KG1 (cell line): ENCODE measurements around the gene BUB3.

Experiments
- DNase-seq: peaks from one replicate; lab custom pipeline; 2025; lab: John Stamatoyannopoulos, UW

Gene BUB3

DNA sequence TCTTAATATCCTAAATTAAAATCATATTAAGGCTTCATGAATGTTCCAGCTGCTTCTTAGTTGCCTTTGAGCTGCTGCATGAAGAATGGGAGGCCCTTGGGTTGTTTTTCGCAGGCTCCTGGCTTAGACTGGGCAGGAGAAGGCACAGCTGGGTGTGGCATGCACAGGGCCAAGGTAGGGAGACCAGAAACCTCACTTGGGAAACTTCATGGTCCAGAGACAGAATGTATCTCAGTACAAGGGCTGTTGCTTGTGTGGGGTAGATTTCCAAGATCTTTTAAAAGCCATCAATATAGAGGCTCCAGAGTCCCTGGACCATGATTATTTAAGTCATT lies 49.9 kb downstream of the BUB3 start:
- no peak for DNase-seq

DNA sequence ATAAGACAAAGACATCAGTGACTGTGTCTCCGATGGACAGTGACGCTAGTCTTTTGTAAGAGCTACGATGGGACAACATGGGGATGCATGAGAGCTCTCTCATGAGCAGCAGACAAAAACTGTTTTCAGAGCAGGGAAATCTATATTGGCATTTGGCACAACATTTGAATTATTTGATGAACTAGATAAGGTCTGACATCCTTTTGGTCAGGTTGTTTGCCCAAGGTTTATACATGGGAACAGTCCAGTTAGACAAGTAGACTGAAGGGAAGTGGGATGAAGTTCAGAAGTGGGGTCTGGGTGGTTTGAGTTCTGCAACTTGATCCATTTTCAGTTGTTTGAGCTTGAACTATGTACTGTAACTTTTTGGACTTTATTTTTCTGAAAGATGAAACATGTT lies 50.8 kb downstream of the BUB3 start:
- DNase-seq, result no peak

DNA sequence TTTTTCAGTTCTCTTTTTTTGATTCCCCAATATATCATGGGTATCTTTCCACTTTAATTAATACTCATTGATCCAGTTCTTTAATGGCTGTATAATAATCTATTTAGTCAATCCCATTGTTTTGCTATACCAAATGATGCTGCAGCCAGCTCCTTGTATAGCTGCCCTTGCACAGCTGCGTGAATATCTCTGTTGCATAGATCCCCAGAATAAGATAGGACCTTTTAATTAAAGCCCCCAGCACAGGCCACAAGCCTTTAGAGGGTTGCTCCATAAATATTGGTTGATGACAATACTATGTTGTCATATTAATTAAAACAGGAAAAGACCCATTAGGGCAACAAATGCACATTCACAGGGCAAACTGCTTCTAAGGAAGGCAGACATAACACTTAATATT lies 57.9 kb downstream of the BUB3 start:
- DNase-seq, result no peak

- DNase-seq, result no peak
Observed at GRCh38 chr10:123212640-123213039, 58.4 kb downstream of the BUB3 start.

DNA sequence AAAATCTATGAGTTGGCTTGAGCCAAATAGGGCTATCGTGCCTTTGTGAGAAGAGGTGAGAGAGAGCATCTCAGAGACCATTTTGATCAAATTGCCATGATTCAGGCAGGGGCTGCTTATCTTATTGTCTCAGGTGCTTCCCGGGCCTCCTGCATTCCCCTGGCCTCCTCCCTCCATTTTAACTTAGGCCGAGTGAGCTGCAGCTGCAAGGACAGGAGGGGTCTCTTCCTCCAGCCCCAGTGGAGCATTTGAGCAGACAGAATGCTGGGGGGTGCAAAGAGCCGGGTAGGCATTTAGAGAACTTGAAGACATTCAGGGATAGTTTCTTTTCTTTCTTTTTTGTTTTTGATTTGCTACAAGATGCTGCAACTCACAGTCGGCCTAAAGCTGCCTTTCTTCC lies 59.0 kb downstream of the BUB3 start:
- no peak for DNase-seq
